HL-60 (cell line): Measurements from ENCODE around the gene UHRF1.

Source experiments
- DNase-seq, 2 experiments: peaks; one replicate each; pipeline ENCODE4 v3.0.0-alpha.2; 2010 to 2020; ENCODE audit warnings: low read depth in 1 of 2, low spot score in 1 of 2
- H3K27ac ChIP-seq: fragments of 250-450 bp; sonication (Bioruptor Pico); replicated peaks from 2 replicates; pipeline ENCODE4 v1.5.1; 2020; ENCODE audit warnings: mild to moderate bottlenecking, moderate library complexity
- H3K27me3 ChIP-seq: fragments of 250-450 bp; sonication (Bioruptor Pico); 2 replicates; pipeline ENCODE4 v1.5.1; 2021; ENCODE audit warnings: mild to moderate bottlenecking, moderate library complexity; ENCODE audit not compliant: insufficient read depth, poor library complexity, severe bottlenecking
- H3K4me3 ChIP-seq: replicated peaks from 2 replicates; pipeline ENCODE4 v1.5.1; 2011; ENCODE audit warnings: mild to moderate bottlenecking, control low read depth, low read length; ENCODE audit not compliant: insufficient read depth
- CTCF ChIP-seq: IDR thresholded peaks from one replicate; pipeline ENCODE4 v1.5.1; 2011; ENCODE audit warnings: low read length, control low read depth, inconsistent platforms; ENCODE audit not compliant: insufficient read depth
- GABPA ChIP-seq: IDR thresholded peaks from 2 replicates; pipeline ENCODE4 v1.6.1; 2012; ENCODE audit warnings: low read depth
- POLR2AphosphoS5 ChIP-seq: IDR thresholded peaks from 2 replicates; pipeline ENCODE4 v1.6.1; 2012; ENCODE audit warnings: low read depth
- REST ChIP-seq: IDR thresholded peaks from 2 replicates; pipeline ENCODE4 v1.6.1; 2012; ENCODE audit warnings: low read depth; ENCODE audit not compliant: insufficient replicate concordance
- SPI1 ChIP-seq: IDR thresholded peaks from 2 replicates; pipeline ENCODE4 v1.6.1; 2012; ENCODE audit warnings: low read depth, mild to moderate bottlenecking, borderline replicate concordance

UHRF1 gene

GRCh38 chr19:5002143-5002542 is 92.8 kb downstream of the UHRF1 start:
- no peak for DNase-seq
- no peak overlapping the region for H3K4me3 ChIP-seq
- TF ChIP-seq POLR2AphosphoS5, result no peak
- TF ChIP-seq CTCF, result no peak
- no peak for TF ChIP-seq REST
- H3K27me3 ChIP-seq, result no peaks in the 10 kb centered on the region
- no peak overlapping the region for H3K27ac ChIP-seq

GRCh38 chr19:5003781-5004180 is 94.5 kb downstream of the UHRF1 start:
- no peak overlapping the region for H3K27ac ChIP-seq
- no peak for DNase-seq
- no peak for TF ChIP-seq CTCF
- TF ChIP-seq GABPA, result no peak
- TF ChIP-seq SPI1, result no peak
- no peak for TF ChIP-seq POLR2AphosphoS5
- no peak for TF ChIP-seq REST
- no peak overlapping the region for H3K4me3 ChIP-seq
- no peaks in the 10 kb centered on the region for H3K27me3 ChIP-seq

DNA sequence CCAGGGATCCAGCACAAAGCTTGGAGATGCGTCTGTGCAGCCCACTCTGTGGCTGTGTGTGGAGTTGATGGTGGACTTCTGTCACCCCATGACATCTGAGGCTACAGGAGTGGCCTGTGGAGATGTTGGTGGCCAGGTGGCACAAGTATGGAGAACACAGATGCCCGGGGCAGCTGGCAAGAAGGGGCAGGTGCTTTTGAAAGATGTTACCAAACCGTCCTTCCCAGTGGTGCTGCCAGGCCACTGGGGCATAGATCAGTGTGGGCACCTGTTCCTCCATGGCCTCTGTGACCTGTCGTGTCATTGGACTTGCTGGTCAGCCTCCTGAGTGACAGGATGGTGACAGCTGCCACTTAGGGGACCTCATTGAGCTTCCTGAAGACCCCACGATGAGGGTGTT is 95.8 kb downstream of the UHRF1 start:
- H3K27ac ChIP-seq, result no peak overlapping the region
- TF ChIP-seq POLR2AphosphoS5 (no peak), GABPA (no peak)
- no peaks in the 10 kb centered on the region for H3K27me3 ChIP-seq
- no peak overlapping the region for H3K4me3 ChIP-seq
- DNase-seq, result no peak

GRCh38 chr19:5006201-5006600 is 96.9 kb downstream of the UHRF1 start:
- DNase-seq, result no peak
- no peak overlapping the region for H3K4me3 ChIP-seq
- no peak overlapping the region for H3K27ac ChIP-seq
- no peaks in the 10 kb centered on the region for H3K27me3 ChIP-seq
- TF ChIP-seq POLR2AphosphoS5, result no peak
- no peak for TF ChIP-seq SPI1
- TF ChIP-seq GABPA, result no peak
- no peak for TF ChIP-seq CTCF
- no peak for TF ChIP-seq REST
